NCI-H748 treated with DMSO at 0.1 percent for 48 hours (cell line): Measurements from ENCODE around the gene ZNF483.
A peak's percentile ranks its signal among the peaks of the same experiment; 100 is the strongest.
"Not testable (repeated sequence)": the region's sequence is repeated elsewhere in the genome, so short reads cannot be mapped to it uniquely, and the experiment has no call there.

Experiments used
- DNase-seq: peaks from one replicate; lab custom pipeline; 2025; lab: John Stamatoyannopoulos, UW

The ZNF483 gene

GRCh38 chr9:111525056-111525977, at the start of gene ZNF483:
TSS of gene ZNF483 (plus strand) at chr9:111525179. CDS start at chr9:111527396, 2,217 bp downstream.
- DNase-seq = peak; percentile 80

GRCh38 chr9:111475195-111475594, 49.8 kb upstream of the ZNF483 start:
- no peak for DNase-seq

DNA sequence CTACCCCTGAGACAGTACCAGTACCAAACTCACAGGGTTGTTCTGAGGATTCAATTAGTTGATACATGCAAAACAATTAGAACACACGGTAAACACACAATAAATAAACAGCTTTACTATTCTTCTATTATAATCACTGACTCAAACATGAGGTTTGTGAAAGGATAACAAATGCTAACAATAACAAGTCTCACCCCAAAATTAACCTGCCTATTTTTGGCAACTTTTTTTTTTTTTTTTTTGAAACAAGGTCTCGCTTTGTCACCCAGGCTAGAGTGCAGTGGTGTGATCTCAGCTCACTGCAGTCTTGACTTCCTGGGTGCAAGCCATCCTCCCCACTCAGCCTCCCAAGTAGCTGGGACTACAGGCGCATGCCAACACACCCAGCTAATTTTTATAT, 47.3 kb upstream of the ZNF483 start:
- DNase-seq = no peak

- DNase-seq = peak; percentile 61
Observed at GRCh38 chr9:111481885-111482636, 42.9 kb upstream of the ZNF483 start.

- peak; percentile 28 for DNase-seq
Observed at GRCh38 chr9:111482694-111483438, 42.1 kb upstream of the ZNF483 start.

DNA sequence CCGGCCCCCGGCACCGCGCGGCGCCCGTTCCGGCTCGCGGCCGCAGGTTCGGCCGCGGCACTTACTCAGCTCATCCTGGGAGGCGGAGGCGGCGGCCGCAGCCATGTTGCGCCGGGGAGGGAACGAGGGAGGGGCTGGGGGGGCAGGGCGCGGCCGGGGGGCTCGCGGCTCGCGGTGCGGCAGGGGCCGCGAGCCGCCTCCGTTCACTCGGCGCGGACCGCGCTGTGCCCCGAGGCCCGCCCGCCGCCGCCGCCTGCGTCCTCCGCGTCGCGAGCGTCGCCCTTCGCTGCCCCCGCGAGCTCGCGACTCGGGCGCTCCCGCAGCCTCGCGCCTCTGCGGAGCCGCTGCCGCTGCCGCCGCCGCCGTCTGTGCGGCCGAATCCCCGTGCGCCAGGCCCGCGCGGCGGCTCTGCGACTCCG, 41.5 kb upstream of the ZNF483 start:
- no peak for DNase-seq

DNA sequence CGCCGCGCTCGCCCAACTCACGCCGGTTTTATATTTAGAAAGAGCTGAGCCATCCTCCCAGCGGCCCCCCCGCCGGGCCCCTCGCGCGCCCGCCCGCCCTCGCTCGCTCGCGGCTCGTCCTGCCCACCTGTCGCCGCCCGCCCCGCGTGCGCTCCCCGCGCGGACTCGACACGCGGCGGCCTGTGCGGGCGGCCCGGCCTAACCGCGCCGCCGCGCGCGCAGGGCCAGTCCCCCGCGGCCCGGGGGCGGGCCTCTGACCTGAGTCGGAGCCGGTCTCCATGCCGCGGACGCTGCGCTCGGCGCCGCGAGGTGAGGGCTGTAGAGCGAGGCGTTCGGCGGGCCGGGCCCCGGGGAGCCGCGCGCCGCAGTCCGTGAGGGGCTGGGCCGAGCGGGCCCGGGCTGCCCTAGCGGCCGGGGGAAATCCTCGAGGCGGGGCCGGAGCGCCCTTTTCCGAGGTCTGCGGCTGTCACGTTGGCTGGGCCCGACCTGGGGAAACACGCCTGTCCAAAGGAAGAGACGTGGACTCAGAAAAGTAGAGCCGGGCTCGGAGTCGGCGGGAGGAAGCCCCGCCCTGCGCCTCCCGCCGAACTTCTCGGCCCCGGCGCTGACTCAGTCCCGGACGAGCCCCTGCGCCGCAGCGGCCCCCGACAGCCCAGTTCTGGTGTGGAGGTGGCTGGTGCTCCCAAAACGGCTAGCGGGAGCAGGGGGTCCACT, 41.0 kb upstream of the ZNF483 start, which contains the start of gene ECPAS:
TSS of gene ECPAS (minus strand) at position 526 of the 714 bp plus-strand sequence. CDS start 11,465 bp downstream, outside the sequence.
- peak; percentile 25 for DNase-seq

- no peak for DNase-seq
Observed at GRCh38 chr9:111484572-111484894, 40.4 kb upstream of the ZNF483 start.

GRCh38 chr9:111497196-111497595, 27.8 kb upstream of the ZNF483 start:
- DNase-seq = not testable (repeated sequence)

DNA sequence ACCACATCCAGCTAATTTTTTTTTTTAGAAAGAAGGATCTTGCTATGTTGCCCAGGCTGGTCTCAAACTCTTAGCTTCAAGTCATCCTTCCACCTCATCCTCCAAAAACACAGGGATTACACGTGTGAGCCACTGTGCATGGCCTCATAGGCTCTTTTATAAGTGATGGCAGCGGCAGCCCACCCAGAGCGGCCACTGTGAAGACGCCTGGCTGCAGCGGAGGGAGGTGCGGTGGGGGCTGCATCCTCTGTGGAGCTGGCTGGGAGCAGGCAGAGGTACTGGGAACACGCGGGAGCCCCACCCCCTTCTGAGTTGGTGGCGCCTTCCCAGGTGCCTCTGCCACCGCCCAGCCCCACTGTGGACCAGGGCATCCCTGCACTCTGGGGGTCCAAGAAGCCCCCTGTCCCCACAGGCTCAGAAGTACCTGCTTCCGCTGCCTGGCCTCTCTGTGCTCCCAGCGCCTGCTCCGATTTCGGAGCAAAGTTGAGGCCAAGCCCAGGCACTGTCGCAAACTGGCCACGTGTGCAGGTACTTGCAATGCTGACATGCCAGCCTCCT, 23.9 kb upstream of the ZNF483 start:
- no peak for DNase-seq

DNA sequence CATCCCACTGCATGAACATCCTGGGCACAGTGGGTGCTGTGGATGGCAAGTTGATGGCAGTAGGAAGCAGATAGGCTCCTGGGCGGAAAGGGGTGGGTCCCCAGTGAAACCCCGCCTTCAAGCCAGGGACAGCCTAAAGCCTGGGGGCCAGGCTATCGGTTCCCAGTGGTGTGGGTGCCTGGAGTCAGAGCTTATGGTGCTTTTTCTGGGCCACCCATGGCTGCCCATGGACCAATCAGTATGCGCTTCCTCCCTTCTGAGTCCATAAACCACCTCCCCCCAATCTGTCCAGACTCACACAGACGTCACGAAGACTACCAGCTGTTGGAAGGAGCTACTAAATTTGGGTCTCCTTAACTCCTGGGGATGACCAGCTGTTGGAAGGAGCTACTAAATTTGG, 23.3 kb upstream of the ZNF483 start:
- DNase-seq = no peak

- no peak for DNase-seq
Observed at GRCh38 chr9:111502506-111502905, 22.5 kb upstream of the ZNF483 start.

DNA sequence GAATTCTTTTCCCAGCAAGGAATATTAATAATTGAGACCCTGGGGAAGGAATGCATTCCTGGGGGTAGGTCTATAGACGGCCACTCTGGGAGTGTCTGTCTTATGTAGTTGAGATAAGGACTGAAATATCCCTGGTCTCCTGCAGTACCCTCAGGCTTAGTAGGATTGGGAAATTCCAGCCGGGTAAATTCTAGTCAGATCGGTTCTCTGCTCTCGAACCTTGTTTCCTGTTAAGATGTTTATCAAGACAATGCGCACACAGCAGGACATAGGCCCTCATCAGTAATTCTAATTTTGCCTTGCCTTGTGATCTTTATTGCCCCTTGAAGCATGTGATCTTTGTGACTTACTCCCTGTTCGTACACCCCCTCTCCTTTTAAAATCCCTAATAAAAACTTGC, 13.4 kb upstream of the ZNF483 start:
- not testable (repeated sequence) for DNase-seq

DNA sequence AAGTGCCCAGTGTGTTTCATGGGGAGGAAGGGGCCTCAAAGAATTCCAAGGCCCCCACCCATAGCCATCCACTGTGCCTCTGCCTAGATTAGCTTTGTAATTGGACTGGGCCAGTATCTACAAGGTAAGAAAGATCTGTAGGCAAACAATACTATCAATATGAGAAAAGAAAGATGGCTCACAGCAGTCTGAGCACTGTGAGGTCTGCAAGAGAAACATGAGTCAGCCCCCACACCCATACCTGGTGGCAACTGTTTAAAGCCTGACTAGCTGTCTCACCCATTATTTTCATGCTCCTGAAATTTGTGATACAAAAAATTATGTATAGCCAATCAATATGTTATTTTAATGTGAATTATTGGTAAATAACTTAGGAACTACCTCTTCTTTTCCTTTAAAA, 10.0 kb upstream of the ZNF483 start:
- DNase-seq = no peak

GRCh38 chr9:111516061-111516465, 8.9 kb upstream of the ZNF483 start:
- no peak for DNase-seq

DNA sequence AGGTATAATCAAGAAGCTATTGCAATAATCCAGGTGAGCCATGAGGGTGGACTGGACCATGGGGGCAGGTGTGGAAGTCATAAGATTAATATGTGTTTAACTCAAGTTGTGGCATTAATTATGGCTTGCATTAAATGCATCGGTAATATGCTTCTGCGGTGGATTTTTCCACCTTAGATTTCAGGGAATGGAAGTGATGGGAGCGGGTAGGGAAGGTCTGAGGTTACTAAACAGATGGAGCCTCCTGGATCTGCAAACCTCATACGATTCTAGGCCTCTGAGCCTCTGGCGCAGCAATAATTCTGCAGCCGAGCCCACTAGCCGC, 286 bp upstream of the ZNF483 start:
- no peak for DNase-seq

- no peak for DNase-seq
Observed at GRCh38 chr9:111527347-111527746, 2.4 kb downstream of the ZNF483 start.

GRCh38 chr9:111529787-111530186, 4.8 kb downstream of the ZNF483 start:
- no peak for DNase-seq

DNA sequence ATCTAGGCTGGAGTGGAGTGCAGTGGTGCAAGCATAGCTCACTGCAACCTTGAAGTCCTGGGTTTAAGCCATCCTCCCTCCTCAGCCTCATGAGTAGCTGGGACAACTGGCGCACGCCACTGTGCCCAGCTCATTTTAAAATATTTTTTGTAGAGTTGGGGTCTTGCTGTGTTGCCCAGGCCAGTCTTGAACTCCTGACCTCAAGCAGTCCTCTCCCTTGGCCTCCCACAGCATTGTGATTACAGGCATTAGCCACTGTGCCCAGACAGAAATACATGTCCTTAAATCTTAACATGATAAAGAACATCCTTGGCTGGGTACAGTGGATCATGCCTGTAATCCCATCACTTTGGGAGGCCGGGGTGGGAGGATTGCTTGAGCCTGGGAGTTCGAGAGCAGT, 6.7 kb downstream of the ZNF483 start:
- DNase-seq = no peak

GRCh38 chr9:111533099-111533790, 8.3 kb downstream of the ZNF483 start:
- no peak for DNase-seq
